HG02763 (cell line): ENCODE results near the gene GRIN1.
A peak's percentile ranks its signal among the peaks of the same experiment; 100 is the strongest.
"Not testable (repeated sequence)": the region's sequence is repeated elsewhere in the genome, so short reads cannot be mapped to it uniquely, and the experiment has no call there.

Source experiments
- ATAC-seq: cut with Tn5 transposase; IDR thresholded peaks from one replicate; pipeline ENCODE4 v1.9.1; 2021; ENCODE audit warnings: mild to moderate bottlenecking, moderate library complexity; ENCODE audit not compliant: unreplicated experiment

The GRIN1 gene

GRCh38 chr9:137127301-137128157 lies 11.4 kb upstream of the GRIN1 start:
- no peak for ATAC-seq

DNA sequence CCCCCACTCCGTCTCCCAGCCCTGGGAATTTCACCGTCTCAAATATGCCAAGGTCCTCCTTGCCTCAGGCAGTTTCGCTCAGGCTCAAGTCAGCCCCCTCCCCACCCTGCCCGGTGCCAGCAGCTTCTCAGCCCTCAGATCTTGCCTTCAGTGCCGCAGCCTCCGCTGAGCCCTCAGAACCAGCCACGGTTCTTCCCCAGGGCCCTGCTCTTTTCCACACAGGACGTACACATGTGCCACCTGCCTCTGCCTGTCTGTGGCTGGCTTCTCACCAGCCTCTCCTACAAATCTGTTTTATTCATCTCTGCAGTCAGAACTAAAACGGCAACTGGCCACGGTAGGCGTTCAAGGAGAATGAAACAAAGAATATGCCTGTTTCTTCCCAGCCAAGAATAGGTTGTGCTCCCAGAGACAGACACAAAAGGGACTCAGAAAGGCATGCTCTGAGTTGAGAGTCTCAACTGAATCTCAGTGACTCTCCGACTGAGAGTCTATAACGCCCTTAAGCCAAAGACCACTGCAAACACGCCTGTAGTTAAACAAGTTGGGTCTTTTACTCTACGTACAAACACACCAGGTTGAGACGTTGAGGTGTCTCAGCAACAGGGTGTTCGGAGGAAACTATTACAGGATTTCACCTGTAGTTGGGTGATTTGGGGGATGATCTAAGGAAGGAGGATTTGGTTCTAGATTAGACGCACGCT lies 10.6 kb upstream of the GRIN1 start:
- no peak for ATAC-seq

- ATAC-seq: no peak
These were observed 10.0 kb upstream of the GRIN1 start for GRCh38 chr9:137128862-137129455.

DNA sequence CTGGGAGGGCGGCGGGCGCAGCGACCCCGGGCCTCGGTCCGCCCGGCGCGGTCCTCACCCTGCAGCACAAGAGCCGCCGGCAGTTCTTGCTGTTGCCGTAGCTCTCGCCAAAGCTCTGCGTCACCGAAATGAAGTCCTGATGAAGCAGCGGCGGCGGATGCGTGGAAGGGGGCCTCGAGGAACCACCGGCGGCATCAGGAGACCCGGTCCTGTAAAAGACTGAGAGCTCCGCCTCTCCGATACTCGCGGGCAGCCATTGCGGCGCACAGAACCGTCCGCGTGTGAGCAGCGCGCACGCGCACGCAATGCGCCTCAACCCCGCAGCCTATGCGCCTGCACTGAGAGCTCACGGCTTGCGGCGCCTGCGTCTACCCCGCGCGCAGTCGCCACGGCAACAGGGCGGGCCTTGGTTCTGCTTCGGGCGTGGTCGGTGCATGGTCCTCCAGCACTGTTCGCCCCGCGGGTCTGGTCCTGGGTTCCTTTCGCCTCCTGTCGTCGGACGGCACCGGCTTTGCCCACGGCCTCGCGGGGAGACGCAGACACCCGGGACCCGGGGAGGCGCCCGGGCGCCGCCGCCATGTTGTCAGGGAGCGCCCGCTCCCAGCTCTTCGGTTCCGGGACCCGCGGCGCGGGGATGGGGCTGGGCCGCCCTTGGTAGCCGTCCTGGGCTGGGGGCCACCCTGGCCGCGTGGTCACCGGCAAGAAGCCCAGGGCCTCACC lies 9.3 kb upstream of the GRIN1 start:
- peak; percentile 81 for ATAC-seq

- ATAC-seq: peak; percentile 18
These were observed 8.7 kb upstream of the GRIN1 start for GRCh38 chr9:137130176-137130755.

DNA sequence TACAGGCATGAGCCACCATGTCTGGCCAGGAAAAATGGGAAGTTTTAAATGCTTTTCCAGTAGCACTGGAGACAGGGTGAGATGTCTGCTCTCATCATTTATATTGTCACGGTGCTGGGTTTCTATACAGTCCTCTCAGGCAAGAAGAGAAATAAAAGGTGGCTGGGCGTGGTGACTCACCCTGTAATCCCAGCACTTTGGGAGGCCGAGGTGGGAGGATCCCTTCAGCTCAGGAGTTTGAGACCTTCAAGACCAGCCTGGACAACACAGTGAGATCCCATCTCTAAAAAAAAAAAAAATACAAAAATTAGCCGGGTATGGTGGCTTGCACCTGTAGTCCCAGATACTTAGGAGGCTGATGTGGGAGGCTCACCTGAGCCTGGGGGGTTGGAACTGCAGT lies 4.8 kb upstream of the GRIN1 start:
- ATAC-seq: no peak

DNA sequence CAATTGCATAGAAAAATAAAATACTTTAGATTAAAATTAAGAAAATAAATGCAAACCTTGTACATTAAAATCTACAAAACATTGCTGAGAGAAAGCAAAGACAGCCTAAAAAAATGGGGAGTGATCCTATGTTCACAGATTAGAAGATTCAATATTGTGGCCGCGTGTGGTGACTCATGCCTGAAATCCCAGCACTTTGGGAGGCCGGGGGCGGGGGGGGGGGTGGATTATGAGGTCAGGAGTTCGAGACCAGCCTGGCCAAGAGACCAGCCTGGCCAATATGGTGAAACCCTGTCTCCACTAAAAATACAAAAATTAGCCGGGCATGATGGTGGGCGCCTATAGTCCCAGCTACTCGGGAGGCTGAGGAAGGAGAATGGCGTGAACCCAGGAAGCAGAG lies 3.8 kb upstream of the GRIN1 start:
- ATAC-seq: not testable (repeated sequence)

DNA sequence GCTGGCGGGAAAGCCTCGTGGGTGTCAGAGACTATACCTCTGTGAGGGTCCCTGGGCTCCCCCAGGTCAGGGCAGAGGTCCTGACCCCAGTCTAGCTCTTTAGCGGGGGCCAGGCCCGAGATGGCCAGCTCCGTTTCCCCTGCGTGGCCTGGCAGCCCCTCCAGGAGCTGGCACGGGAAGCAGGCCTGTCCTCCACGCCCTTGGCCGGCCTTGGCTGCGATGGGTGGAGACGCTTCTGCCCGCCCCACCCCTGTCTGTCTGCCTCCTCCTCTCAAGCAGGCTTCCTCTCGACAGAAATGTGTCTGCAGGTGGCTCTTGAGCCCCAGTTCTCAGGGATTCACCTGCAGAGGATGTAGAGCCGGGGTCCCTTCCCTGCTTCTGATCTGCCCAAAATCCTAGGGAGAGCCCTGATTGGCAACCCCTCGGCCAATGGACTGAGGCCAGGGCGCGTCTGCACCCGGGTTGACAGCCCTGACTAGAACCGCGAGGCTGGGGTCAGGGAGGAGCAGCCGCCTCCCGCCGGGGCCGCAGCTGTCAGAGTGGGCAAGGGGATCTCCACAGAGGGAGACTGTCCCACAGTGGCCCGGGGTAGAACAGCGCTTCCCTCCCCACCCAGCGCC lies 2.6 kb upstream of the GRIN1 start:
- ATAC-seq: no peak

- ATAC-seq: no peak
These were observed 1.9 kb upstream of the GRIN1 start for GRCh38 chr9:137136881-137137607.

DNA sequence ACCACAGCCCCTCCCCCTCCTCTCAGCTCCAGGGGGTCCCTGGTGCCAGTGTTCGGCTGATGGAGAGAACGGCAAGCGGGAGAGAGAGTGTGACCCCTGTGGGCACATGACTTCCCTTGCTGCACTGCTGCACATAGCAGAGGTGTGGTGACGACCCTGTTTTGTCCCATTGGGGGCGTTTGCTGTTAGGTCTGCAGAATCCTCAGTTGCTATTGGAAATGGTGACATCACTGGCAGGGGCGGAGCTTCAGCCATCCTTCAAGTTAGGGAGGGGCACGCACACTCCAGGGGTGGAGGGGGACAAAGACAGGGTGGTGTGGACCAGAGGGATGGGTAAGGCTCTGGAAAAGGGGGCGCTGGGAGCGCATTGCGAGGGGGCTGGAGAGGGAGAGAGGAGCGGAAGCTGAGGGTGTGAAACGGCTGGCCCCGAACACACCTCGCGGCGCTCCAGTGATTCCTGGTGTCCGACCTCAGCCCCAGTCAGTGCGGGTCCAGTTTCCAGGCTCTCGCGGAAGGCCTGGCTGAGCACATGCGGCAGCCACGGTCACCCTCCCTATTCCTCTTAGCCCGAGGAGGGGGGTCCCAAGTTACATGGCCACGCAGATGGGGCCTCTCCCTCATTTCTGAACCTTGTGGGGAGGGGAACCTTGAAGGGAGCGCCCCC lies 764 bp upstream of the GRIN1 start:
- ATAC-seq: no peak

DNA sequence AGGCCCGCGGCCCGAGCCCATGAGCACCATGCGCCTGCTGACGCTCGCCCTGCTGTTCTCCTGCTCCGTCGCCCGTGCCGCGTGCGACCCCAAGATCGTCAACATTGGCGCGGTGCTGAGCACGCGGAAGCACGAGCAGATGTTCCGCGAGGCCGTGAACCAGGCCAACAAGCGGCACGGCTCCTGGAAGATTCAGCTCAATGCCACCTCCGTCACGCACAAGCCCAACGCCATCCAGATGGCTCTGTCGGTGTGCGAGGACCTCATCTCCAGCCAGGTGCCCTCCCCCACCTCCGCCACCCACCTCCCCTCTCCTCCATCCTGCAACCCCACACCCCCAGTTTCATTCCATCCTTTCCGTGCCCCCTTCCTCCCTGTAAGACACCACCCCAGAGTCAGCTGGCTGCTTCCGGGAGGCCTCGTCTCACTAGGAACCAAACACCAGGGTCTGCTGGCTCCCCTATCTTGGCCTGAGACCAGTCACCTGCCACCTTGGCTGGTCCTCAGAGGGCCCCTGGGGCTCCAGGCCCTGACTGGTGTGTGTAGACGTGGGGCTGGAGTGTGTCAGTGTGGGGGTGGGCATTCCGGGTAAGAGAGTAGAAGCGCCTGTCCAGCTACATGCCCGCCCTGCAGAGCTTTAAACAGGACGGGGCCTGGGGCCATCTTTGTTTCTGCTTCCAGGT lies 655 bp downstream of the GRIN1 start:
- no peak for ATAC-seq

GRCh38 chr9:137140151-137141012 lies 1.4 kb downstream of the GRIN1 start:
- ATAC-seq: no peak

GRCh38 chr9:137141050-137141810 lies 2.3 kb downstream of the GRIN1 start:
- ATAC-seq: no peak

DNA sequence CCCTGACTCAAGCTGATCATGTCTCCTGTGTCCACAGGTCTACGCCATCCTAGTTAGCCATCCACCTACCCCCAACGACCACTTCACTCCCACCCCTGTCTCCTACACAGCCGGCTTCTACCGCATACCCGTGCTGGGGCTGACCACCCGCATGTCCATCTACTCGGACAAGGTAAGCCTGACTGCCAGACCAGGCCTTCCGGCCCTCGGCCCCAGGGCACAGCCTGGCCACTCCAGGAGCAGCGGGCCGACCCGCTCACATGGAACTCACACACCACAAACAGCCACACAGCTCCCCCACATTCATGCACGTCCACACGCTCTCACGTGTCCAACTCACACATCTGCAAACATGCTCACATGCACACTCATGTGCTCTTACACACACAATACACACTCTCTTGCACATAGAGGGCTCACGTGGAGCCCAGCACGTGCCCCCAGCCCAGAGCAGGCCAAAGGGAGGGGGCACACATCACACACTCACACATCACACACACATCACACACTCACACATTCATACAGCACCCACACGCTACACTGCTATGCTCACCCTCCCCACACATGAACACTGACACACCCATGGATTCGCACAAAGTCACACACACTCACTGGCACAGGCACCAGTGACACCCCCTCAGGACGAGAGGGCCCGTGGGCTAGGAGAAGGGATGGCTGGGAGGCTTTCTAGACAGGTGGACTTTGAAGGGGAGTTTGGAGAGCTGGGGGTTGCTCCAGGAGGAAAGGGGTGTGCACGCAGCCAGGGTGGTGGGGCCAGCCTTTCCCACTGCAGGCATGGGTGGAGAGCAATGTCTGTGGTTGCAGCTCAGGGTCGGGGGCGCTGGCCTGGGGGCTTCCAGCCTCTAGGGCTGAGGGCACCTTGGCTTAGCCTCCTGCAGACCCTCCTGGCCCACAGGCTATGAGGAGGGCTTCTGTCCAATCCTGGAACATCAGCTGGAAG lies 3.3 kb downstream of the GRIN1 start:
- no peak for ATAC-seq

DNA sequence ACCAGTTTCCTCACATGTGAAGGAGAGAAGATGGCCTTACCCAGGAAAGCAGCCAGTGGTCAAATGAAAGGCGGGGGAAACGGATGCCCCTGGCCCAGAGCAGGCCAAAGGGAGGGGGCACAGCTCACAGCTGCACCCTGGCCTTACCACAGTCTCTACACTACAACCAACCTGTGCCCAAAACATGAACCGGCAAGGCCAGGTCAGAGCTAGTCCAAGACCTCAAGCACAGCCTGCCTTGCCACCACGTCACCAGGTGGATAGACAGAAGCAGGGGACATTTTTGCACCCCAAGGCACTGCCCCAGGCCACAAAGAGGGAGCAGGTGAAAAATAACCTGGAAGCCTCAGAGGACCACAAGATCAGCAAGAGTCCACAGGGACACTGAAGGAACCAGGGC lies 4.5 kb downstream of the GRIN1 start:
- no peak for ATAC-seq
